ENCODE measurements around the gene EEPD1. TPM values are rescaled to one million over a fixed set of nuclear protein-coding genes. Genes with fewer than 3 reads are reported as not detected.

EEPD1 gene
- total and polyA plus RNA-seq, 4 donors = 2.3 to 12.3 (median 7.1) TPM

- Histone ChIP-seq H3K36me3 (ENCODE audit: control insufficient read depth in 4 of 4, insufficient read depth in 3 of 4, low read depth in 1 of 4, low read length in 3 of 4) (no peaks in the 10 kb centered on the region), H3K9ac (ENCODE audit: low read depth in 1 of 2, low read length in 2 of 2) (no peak overlapping the region), H3K4me1 (ENCODE audit: control insufficient read depth in 4 of 4, insufficient read depth in 4 of 4, low read length in 3 of 4) (peaks cover 0 to 7% (median 0%) of the 10 kb centered on the region in 4 donors), H3K9me3 (ENCODE audit: control insufficient read depth in 4 of 4, low read length in 3 of 4) (no peaks in the 10 kb centered on the region), H3K27ac (ENCODE audit: low read depth in 1 of 2, low read length in 2 of 2) (no peak overlapping the region), H3K27me3 (ENCODE audit: control insufficient read depth in 4 of 4, insufficient read depth in 4 of 4, low read length in 3 of 4) (no peaks in the 10 kb centered on the region), H3K4me3 (ENCODE audit: low read depth in 1 of 3, low read length in 3 of 3) (no peak overlapping the region)
- 85% methylated on average over 1 of the region's 1 CpG for WGBS
- no peak for TF ChIP-seq HNF4A (conservative IDR thresholded peaks at IDR 0.05)
- TF ChIP-seq ATF3 (IDR thresholded peaks at IDR 0.05) = no peak
- DNase-seq (ENCODE audit: low spot score) = no peak
These were observed 46.3 kb downstream of the EEPD1 start for GRCh38 chr7:36199329-36199728.

- Histone ChIP-seq H3K4me1 (ENCODE audit: control insufficient read depth in 4 of 4, insufficient read depth in 4 of 4, low read length in 3 of 4) (peaks cover 0 to 24% (median 11%) of the 10 kb centered on the region in 4 donors), H3K27me3 (ENCODE audit: control insufficient read depth in 4 of 4, insufficient read depth in 4 of 4, low read length in 3 of 4) (no peaks in the 10 kb centered on the region), H3K4me3 (ENCODE audit: low read depth in 1 of 3, low read length in 3 of 3) (no peak overlapping the region), H3K9ac (ENCODE audit: low read depth in 1 of 2, low read length in 2 of 2) (no peak overlapping the region), H3K36me3 (ENCODE audit: control insufficient read depth in 4 of 4, insufficient read depth in 3 of 4, low read depth in 1 of 4, low read length in 3 of 4) (no peaks in the 10 kb centered on the region), H3K27ac (ENCODE audit: low read depth in 1 of 2, low read length in 2 of 2) (no peak overlapping the region), H3K9me3 (ENCODE audit: control insufficient read depth in 4 of 4, low read length in 3 of 4) (no peaks in the 10 kb centered on the region)
- WGBS = 89% methylated on average over 5 of the region's 5 CpGs
- DNase-seq (ENCODE audit: low spot score) = no peak
- no peak for TF ChIP-seq HNF4A (conservative IDR thresholded peaks at IDR 0.05)
- TF ChIP-seq ZBTB33 (IDR thresholded peaks at IDR 0.05) = no peak
- TF ChIP-seq ATF3 (IDR thresholded peaks at IDR 0.05) = no peak
- no peak for TF ChIP-seq JUND (IDR thresholded peaks at IDR 0.05)
- TF ChIP-seq RXRA (IDR thresholded peaks at IDR 0.05) = no peak
- TF ChIP-seq YY1 (IDR thresholded peaks at IDR 0.05) = no peak
These were observed 48.2 kb downstream of the EEPD1 start for GRCh38 chr7:36201122-36201723.

GRCh38 chr7:36202398-36202797 is 49.3 kb downstream of the EEPD1 start:
- TF ChIP-seq HNF4G (IDR thresholded peaks at IDR 0.05) = no peak
- no peak for TF ChIP-seq FOXA2 (IDR thresholded peaks at IDR 0.05)
- no peak for TF ChIP-seq HNF4A (conservative IDR thresholded peaks at IDR 0.05)
- no peak for TF ChIP-seq FOXA1 (IDR thresholded peaks at IDR 0.05)
- no peak for TF ChIP-seq SP1 (IDR thresholded peaks at IDR 0.05)
- no peak for TF ChIP-seq YY1 (IDR thresholded peaks at IDR 0.05)
- TF ChIP-seq EGR1 (IDR thresholded peaks at IDR 0.05; ENCODE audit: low read depth in 2 of 2) = no peak
- TF ChIP-seq GABPA (IDR thresholded peaks at IDR 0.05 in 1 of 2, conservative IDR thresholded peaks at IDR 0.05 in 1 of 2) = no peak
- no peak for TF ChIP-seq REST (IDR thresholded peaks at IDR 0.05)
- no peak for TF ChIP-seq TAF1 (conservative IDR thresholded peaks at IDR 0.05)
- no peak for TF ChIP-seq MAX (IDR thresholded peaks at IDR 0.05)
- no peak for TF ChIP-seq ZBTB33 (IDR thresholded peaks at IDR 0.05)
- TF ChIP-seq ATF3 (IDR thresholded peaks at IDR 0.05) = no peak
- TF ChIP-seq NR2F2 (IDR thresholded peaks at IDR 0.05) = no peak
- TF ChIP-seq RXRA (IDR thresholded peaks at IDR 0.05) = no peak
- DNase-seq (ENCODE audit: low spot score) = no peak
- Histone ChIP-seq H3K9ac (ENCODE audit: low read depth in 1 of 2, low read length in 2 of 2) (no peak overlapping the region), H3K36me3 (ENCODE audit: control insufficient read depth in 4 of 4, insufficient read depth in 3 of 4, low read depth in 1 of 4, low read length in 3 of 4) (no peaks in the 10 kb centered on the region), H3K27me3 (ENCODE audit: control insufficient read depth in 4 of 4, insufficient read depth in 4 of 4, low read length in 3 of 4) (no peaks in the 10 kb centered on the region), H3K27ac (ENCODE audit: low read depth in 1 of 2, low read length in 2 of 2) (no peak overlapping the region), H3K4me1 (ENCODE audit: control insufficient read depth in 4 of 4, insufficient read depth in 4 of 4, low read length in 3 of 4) (peaks cover 7 to 33% (median 18%) of the 10 kb centered on the region in 4 donors), H3K9me3 (ENCODE audit: control insufficient read depth in 4 of 4, low read length in 3 of 4) (no peaks in the 10 kb centered on the region), H3K4me3 (ENCODE audit: low read depth in 1 of 3, low read length in 3 of 3) (no peak overlapping the region)
- WGBS = 85% methylated on average over 9 of the region's 9 CpGs

All from liver (tissue), 9 donors.